Activated naive CD8-positive, alpha-beta T cell treated with anti-CD3 and anti-CD28 coated beads, Interleukin-2, amount 10 ng/mL, durations not matched to agents 7 days and 5 days (primary cell): ENCODE measurements around the gene MOB2. TPM values are rescaled to one million over a fixed set of nuclear protein-coding genes. Genes with fewer than 3 reads are reported as not detected.

Source experiments
- ATAC-seq: fragments of 150-1000 bp; cut with Tn5 transposase; one replicate; pipeline ENCODE4 v1.10.0; 2021; ENCODE audit warnings: low read depth, moderate library complexity
- POLR2A ChIA-PET: fragments of 350-600 bp; sonication (Branson Sonifier 250); formaldehyde crosslinking; loops from one replicate; lab custom pipeline; 2021; ENCODE audit warnings: antibody characterized with exemption; lab: Charles Lee
- DNase-seq: peaks from one replicate; pipeline ENCODE4 v3.0.0; 2021
- H3K27ac Mint-ChIP-seq: one replicate; pipeline ENCODE4 v1.8.0; 2022; ENCODE audit warnings: mild to moderate bottlenecking, mixed read lengths
- H3K27me3 Mint-ChIP-seq: one replicate; pipeline ENCODE4 v1.8.0; 2022; ENCODE audit warnings: mild to moderate bottlenecking, moderate library complexity, mixed read lengths
- H3K36me3 Mint-ChIP-seq: one replicate; pipeline ENCODE4 v1.8.0; 2021; ENCODE audit warnings: mild to moderate bottlenecking, mixed read lengths
- H3K4me1 Mint-ChIP-seq: one replicate; pipeline ENCODE4 v1.8.0; 2021; ENCODE audit warnings: mixed read lengths
- H3K4me3 Mint-ChIP-seq: one replicate; pipeline ENCODE4 v1.8.0; 2022; ENCODE audit warnings: mild to moderate bottlenecking, moderate library complexity, mixed read lengths
- H3K9me3 Mint-ChIP-seq: one replicate; pipeline ENCODE4 v1.8.0; 2021; ENCODE audit warnings: mixed read lengths
- total RNA-seq, 2 experiments: library from RNA; stranded (reverse); gene quantifications; one replicate each; pipeline ENCODE4 v1.2.3, GENCODE V29; 2021

MOB2 gene
- total RNA-seq, 2 experiments from 2014 or later = 43.2 to 47.2 TPM

- no peaks in the 10 kb centered on the region for H3K36me3 Mint-ChIP-seq
- ATAC-seq = no peak
- H3K4me1 Mint-ChIP-seq = no peaks in the 10 kb centered on the region
- no peaks in the 10 kb centered on the region for H3K9me3 Mint-ChIP-seq
- DNase-seq = no peak
- POLR2A ChIA-PET = no interaction called here
- no peaks in the 10 kb centered on the region for H3K27me3 Mint-ChIP-seq
- no peak overlapping the region for H3K4me3 Mint-ChIP-seq
- H3K27ac Mint-ChIP-seq = no peak overlapping the region
Measured at GRCh38 chr11:1454576-1454975, 32.0 kb downstream of the MOB2 start.

- no peak for DNase-seq
- POLR2A ChIA-PET = no interaction called here
- no peak overlapping the region for H3K27ac Mint-ChIP-seq
Measured at GRCh38 chr11:1453611-1454034, 33.0 kb downstream of the MOB2 start.

GRCh38 chr11:1452744-1453143, 33.8 kb downstream of the MOB2 start:
- ATAC-seq = no peak
- Mint-ChIP-seq H3K27me3 (no peaks in the 10 kb centered on the region), H3K4me3 (no peak overlapping the region), H3K4me1 (no peaks in the 10 kb centered on the region), H3K27ac (no peak overlapping the region), H3K9me3 (no peaks in the 10 kb centered on the region), H3K36me3 (no peaks in the 10 kb centered on the region)
- no peak for DNase-seq
- POLR2A ChIA-PET = no interaction called here

More at GRCh38 chr11:1453611-1454034, 33.0 kb downstream of the MOB2 start:
- Mint-ChIP-seq H3K4me3 (no peak overlapping the region), H3K4me1 (no peaks in the 10 kb centered on the region), H3K36me3 (no peaks in the 10 kb centered on the region), H3K27me3 (no peaks in the 10 kb centered on the region), H3K9me3 (no peaks in the 10 kb centered on the region)
- ATAC-seq = no peak

DNA sequence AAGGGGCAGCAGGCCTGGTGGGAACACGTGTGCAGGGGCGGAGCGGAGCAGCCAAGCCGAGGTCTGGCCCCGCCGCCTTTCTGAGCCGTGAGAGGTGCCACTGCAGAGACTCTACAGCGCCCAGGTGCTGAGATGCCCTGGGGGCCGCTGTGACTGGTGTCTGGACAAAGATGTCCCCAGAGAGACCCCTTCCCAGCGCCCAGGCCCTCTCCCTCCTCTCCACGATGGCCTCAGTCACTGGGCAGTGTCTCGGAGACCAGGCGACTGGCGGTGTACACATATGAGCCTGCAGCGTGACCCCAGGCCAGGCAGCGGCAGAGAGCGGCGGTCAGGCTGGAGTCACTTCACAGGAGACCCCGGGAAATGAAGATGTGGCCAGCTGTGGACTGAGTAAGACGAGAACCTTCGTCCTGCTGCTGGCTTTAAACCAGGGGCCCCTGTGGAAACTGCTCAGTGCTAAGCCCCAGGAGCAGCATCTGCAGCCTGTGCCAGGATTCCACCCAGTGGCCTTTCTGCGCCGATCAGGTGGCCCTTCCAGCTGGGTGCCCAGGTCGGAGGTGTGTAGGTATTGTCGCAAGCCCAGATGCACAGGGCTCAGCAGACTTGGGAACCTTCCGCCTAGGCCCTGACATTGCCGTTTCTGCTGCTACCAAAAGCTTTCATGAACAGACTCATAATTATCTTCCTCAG, 34.7 kb downstream of the MOB2 start:
- H3K36me3 Mint-ChIP-seq = no peaks in the 10 kb centered on the region

DNA sequence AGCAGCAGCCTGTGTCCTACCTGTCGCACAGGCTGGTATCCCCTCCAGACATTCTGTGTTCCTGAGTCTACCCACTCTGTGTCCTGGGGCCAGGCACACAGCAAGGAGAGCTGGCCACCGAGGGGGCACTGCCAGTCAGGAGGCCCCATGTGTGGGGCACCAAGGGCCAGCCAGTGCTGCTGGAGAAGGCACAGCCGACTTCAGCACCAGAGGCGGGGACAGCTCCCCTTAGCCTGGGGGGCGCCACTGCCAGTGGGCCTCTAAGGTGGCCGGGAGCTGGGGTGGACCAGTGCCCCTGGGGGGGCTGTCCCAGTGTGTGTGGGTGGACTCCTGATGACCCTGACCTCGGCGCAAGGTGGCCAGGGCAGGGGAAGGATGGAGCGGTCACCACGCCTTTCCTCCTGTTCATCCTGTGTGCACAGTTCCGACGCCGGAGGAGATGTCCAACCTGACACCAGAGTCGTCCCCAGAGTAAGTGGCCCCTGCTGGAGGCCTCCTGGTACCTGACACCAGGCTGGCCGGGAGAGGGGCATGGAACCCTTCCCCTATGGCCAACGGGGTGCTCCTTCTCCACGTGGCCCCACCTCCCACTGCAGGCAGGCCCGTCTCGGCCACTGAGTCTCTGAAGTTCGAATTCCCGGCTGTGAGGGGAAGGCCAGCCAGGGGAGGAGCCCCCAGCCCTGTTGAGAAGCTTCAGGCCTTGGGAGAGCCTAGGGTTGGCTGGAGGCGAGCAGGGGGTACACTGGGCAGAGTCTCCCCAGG, 35.4 kb downstream of the MOB2 start:
- ATAC-seq (no peak), DNase-seq (peak; percentile 47)
- Mint-ChIP-seq H3K4me1 (no peaks in the 10 kb centered on the region), H3K4me3 (no peak overlapping the region), H3K9me3 (no peaks in the 10 kb centered on the region), H3K27ac (no peak overlapping the region), H3K27me3 (no peaks in the 10 kb centered on the region), H3K36me3 (no peaks in the 10 kb centered on the region)
- POLR2A ChIA-PET = no interaction called here

More for the DNA sequence above, 34.7 kb downstream of the MOB2 start:
- Mint-ChIP-seq H3K4me1 (no peaks in the 10 kb centered on the region), H3K27ac (no peak overlapping the region), H3K4me3 (no peak overlapping the region), H3K9me3 (no peaks in the 10 kb centered on the region), H3K27me3 (no peaks in the 10 kb centered on the region)
- DNase-seq (no peak), ATAC-seq (no peak)
- POLR2A ChIA-PET = no interaction called here

DNA sequence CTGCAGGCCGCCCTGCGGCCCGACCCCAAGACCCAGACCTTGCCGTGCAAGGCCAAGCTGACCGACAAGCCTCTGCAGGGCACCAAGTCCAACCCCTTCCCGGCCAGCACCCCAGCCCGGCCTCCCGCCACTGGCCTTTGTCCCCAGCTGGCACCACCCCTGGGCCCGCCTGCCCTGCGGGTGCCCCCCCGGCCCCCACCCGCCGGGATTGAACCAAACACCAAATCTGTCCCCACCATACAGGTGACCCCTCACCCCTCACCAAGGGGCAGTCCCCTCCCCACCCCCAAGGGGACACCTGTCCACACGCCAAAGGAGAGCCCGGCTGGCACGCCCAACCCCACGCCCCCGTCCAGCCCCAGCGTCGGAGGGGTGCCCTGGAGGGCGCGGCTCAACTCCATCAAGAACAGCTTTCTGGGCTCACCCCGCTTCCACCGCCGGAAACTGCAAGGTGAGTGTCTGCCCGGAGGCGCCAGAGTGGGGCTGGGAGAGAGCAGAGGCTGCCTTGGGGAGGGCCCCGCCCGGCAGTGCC, 36.2 kb downstream of the MOB2 start:
- POLR2A ChIA-PET = no interaction called here
- H3K4me1 Mint-ChIP-seq = no peaks in the 10 kb centered on the region

DNA sequence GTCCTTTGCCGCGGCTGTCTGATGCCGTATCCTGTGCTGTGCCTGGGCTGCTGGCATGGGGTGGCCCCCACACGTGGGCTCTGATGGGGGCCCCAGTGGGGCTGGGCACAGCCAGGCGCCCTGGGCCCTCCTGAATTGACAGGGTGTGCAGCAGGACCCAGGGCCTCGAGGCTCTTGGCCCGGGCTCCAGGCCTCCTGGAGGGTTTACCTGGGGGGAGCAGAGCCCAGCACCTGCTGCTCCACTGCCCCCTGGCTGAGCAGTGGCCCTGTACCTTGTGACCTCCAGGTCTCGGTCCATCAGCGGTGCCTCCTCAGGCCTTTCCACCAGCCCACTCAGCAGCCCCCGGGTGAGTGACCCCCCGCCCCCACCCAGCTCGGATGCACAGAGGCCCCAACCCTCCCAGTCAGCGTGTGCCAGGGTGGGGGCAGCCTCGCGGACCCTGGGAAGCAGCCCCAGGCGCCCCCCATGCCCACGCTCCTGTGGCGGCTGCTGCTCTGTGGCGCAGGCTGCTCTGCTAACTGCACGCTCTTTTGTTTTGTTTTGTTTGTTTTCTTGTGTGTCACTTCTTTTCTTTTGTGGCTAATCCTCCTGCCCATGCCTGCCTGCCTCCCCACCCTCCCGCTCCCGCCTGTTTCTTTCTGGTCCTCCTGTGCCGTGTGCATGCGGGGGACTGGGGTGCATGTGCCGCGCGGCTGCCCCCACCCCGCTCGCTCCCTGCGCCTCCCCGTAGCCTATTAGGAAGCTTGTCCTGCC, 36.9 kb downstream of the MOB2 start:
- no peaks in the 10 kb centered on the region for H3K9me3 Mint-ChIP-seq
- H3K4me1 Mint-ChIP-seq = no peaks in the 10 kb centered on the region
- H3K4me3 Mint-ChIP-seq = no peak overlapping the region
- DNase-seq = no peak
- no peak overlapping the region for H3K27ac Mint-ChIP-seq
- no peaks in the 10 kb centered on the region for H3K27me3 Mint-ChIP-seq
- H3K36me3 Mint-ChIP-seq = no peaks in the 10 kb centered on the region
- POLR2A ChIA-PET = no interaction called here
- no peak for ATAC-seq

More for the DNA sequence above, 36.2 kb downstream of the MOB2 start:
- ATAC-seq (no peak), DNase-seq (no peak)
- Mint-ChIP-seq H3K36me3 (no peaks in the 10 kb centered on the region), H3K27me3 (no peaks in the 10 kb centered on the region), H3K9me3 (no peaks in the 10 kb centered on the region), H3K27ac (no peak overlapping the region), H3K4me3 (no peak overlapping the region)

DNA sequence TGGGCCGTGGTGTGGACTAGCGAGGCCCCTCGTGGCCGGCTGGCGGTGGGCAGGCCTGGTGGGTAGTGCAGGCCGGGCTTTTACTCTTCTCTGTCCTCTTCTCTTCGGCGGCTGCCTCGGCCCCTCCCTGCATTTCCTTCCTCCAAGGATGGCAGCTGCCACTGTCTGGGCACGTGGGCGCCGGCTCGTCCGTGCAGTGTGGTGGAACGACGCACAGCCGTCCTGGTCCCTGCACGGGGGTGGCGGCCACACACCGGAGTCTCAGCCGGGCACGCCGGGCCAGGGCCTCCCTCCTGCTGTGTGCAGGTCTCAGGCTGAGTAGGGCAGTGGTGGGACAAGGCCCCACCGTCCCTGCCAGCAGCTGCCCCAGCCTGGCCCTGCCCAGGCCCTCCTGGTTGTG, 37.7 kb downstream of the MOB2 start:
- H3K27me3 Mint-ChIP-seq = no peaks in the 10 kb centered on the region
- H3K9me3 Mint-ChIP-seq = no peaks in the 10 kb centered on the region
- H3K27ac Mint-ChIP-seq = no peak overlapping the region
- H3K4me1 Mint-ChIP-seq = no peaks in the 10 kb centered on the region
- no peak overlapping the region for H3K4me3 Mint-ChIP-seq
- no peaks in the 10 kb centered on the region for H3K36me3 Mint-ChIP-seq
- ATAC-seq (no peak), DNase-seq (no peak)
- POLR2A ChIA-PET = no interaction called here

- Mint-ChIP-seq H3K9me3 (no peaks in the 10 kb centered on the region), H3K4me3 (no peak overlapping the region), H3K27ac (no peak overlapping the region), H3K4me1 (no peaks in the 10 kb centered on the region), H3K36me3 (no peaks in the 10 kb centered on the region), H3K27me3 (no peaks in the 10 kb centered on the region)
- DNase-seq (no peak), ATAC-seq (no peak)
- POLR2A ChIA-PET = no interaction called here
Measured at GRCh38 chr11:1447845-1448825, 38.4 kb downstream of the MOB2 start.

DNA sequence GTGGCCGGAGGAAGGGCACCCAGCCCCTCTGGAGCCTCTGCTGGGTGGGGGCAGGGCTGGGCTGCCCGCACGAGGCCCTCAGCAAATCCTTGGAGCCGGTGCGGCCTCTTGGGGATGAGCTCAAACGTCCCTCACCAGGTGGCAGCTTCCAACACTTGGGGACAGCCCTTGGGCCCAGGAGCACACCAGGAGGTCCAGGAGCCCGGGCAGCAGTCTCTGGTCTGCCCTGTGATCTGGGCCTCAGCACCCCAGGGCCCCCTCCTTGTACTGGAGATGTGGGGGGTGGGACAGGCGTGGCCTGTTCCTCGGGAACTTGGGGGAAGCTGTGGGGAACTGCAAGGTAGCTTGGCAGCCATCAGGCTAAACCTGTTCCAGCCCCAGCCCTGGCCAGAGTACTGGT, 40.0 kb downstream of the MOB2 start:
- no peaks in the 10 kb centered on the region for H3K4me1 Mint-ChIP-seq
- no peaks in the 10 kb centered on the region for H3K9me3 Mint-ChIP-seq

GRCh38 chr11:1445741-1446445, 40.7 kb downstream of the MOB2 start:
- H3K4me1 Mint-ChIP-seq = no peaks in the 10 kb centered on the region
- no peak overlapping the region for H3K4me3 Mint-ChIP-seq
- no peaks in the 10 kb centered on the region for H3K27me3 Mint-ChIP-seq
- POLR2A ChIA-PET = no interaction called here
- no peaks in the 10 kb centered on the region for H3K36me3 Mint-ChIP-seq
- ATAC-seq (no peak), DNase-seq (no peak)
- no peaks in the 10 kb centered on the region for H3K9me3 Mint-ChIP-seq
- H3K27ac Mint-ChIP-seq = no peak overlapping the region

More for the DNA sequence above, 40.0 kb downstream of the MOB2 start:
- no peak overlapping the region for H3K27ac Mint-ChIP-seq
- DNase-seq = no peak
- H3K36me3 Mint-ChIP-seq = no peaks in the 10 kb centered on the region
- no peaks in the 10 kb centered on the region for H3K27me3 Mint-ChIP-seq
- no peak overlapping the region for H3K4me3 Mint-ChIP-seq
- POLR2A ChIA-PET = no interaction called here
- no peak for ATAC-seq

GRCh38 chr11:1444823-1445422, 41.7 kb downstream of the MOB2 start:
- no peaks in the 10 kb centered on the region for H3K4me1 Mint-ChIP-seq
- ATAC-seq (no peak), DNase-seq (no peak)
- H3K4me3 Mint-ChIP-seq = no peak overlapping the region
- no peak overlapping the region for H3K27ac Mint-ChIP-seq
- H3K36me3 Mint-ChIP-seq = no peaks in the 10 kb centered on the region
- no peaks in the 10 kb centered on the region for H3K27me3 Mint-ChIP-seq
- POLR2A ChIA-PET = no interaction called here
- H3K9me3 Mint-ChIP-seq = no peaks in the 10 kb centered on the region
